ENCODE data around the gene NLRP3.

The NLRP3 gene

DNA sequence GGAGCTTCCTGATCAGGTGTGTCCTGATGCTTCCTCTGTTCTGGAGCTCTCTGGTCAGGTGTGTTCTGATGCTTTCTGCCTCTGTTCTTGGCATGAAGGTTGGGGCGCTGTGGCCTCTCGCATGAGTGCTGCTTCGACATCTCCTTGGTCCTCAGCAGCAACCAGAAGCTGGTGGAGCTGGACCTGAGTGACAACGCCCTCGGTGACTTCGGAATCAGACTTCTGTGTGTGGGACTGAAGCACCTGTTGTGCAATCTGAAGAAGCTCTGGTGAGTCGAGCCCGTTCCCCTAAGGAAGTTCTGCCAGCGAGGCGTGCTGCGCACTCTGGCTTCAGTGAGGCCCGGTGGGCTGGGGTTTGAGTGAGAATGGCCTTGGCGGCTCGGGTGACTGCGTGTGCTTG lies 18.0 kb downstream of the NLRP3 start:
- in situ Hi-C loops (cut with MboI; ENCODE audit: low pct_unique_long_range_greater_than_20kb, low sequenced_read_pairs), result no loop called here
- no peak for DNase-seq

DNA sequence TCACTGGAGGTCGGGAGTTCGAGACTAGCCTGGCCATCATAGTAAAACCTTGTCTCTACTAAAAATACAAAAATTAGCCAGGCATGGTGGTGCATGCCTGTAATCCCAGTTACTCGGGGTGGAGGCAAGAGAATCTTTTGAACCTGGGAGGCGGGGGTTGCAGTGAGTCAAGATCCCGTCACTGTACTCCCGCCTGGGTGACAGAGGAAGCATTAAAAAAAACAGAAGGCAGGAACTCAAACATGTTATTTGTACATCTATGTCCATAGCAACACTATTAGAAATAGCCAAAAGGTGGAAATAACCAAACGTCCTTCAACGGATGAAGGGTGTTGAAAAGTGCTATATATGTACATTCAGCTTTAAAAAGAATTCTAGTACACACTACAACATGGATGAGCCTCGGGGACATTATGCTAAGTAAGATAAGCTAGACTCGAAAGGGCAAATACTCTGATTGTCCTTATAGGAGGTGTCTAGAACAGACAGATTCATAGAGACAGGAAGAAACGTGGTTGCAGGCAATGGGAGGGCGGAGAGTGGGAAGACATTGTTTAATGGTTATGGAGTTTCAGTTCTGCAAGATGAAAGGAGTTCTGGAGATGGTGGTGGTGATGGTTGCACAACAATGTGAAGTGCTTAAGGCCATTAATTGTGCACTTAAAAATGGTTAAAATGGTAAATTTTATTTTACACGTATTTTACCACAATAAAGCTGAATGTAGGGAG lies 19.2 kb downstream of the NLRP3 start:
- in situ Hi-C loops (cut with MboI; ENCODE audit: low pct_unique_long_range_greater_than_20kb, low sequenced_read_pairs), result no loop called here
- DNase-seq, result no peak

DNA sequence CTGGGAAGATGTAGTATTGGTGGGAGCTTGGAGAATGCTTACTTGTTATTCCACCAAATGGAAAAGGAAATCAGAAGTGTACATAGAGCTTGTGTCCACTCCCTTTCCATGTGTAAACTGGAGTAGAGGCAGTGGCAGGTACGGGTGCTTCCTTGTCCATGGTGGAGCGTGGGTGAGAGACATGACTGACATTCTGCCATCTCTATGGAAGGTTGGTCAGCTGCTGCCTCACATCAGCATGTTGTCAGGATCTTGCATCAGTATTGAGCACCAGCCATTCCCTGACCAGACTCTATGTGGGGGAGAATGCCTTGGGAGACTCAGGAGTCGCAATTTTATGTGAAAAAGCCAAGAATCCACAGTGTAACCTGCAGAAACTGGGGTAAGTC lies 19.8 kb downstream of the NLRP3 start:
- no peak for DNase-seq
- in situ Hi-C loops (cut with MboI; ENCODE audit: low pct_unique_long_range_greater_than_20kb, low sequenced_read_pairs), result no loop called here

DNA sequence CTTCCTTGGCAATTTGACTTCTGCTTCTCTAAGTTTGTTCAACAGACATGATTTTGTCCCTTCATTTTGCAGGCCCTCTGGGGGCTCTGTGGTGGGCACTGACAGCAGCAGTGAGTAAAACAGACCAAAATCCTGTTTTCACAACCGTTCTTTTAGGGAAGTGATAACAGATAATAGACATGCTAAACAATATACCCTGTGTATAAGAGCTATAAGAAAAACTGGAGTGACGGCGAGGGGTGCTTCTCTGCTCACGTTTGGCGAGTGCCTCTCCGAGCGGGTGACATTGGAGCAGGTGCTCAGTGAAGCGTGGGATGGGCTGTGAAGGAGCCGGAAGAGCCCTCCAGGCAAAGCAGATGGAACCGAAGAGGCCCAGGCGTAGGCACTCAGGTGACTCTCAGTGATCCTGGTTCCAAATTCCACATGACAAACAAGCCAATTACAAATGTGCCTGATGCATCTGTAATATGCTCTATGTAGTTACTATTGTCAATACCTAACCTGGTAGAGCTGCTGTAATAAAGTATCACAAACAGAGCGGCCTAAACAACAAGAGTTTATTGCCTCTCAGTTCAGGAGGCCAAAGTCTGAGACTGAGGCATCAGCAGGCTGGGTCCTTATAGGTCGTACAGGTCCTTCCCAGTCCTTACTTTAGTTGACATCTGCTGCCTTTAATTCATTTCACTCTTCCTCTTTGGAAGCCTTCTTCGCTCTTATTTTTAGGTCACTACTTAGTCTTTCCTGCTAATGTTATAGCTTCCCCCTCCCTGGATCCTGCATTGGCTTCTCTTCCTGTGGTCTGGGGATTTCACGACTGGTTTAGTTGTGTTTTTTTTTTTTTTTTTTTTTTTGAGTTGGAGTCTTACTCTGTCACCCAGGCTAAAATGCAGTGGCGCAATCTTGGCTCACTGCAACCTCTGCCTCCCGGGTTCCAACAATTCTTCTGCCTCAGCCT lies 21.9 kb downstream of the NLRP3 start:
- in situ Hi-C loops (cut with MboI; ENCODE audit: low pct_unique_long_range_greater_than_20kb, low sequenced_read_pairs), result no loop called here
- DNase-seq, result peak; percentile 32

DNA sequence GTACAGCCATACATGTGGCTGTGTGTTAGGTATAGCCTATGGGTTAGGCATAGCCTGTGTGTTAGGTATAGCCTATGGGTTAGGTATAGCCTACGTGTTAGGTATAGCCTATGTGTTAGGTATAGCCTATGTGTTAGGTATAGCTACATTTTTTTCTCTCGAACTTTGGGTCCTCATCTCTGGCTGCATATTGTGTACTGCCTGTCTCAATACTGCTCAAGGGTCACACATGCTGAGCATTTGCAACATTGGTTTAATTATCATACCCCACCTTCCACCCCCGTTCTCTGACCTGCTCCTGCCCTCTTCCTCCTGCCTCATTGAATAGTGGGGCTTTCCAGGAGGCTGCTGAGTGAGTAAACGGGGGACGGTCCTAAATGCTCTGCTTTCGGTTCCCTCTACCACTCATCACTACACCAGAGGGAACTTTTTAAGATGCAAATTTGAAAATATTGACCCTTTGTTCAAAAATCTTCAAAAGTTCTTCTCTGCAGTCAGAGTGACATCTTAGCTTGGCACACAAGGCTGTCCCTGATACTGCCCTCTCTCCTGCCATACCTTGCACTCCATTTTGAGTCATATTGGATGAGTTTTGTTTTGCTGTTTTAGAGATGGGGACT lies 24.1 kb downstream of the NLRP3 start:
- DNase-seq, result no peak
- in situ Hi-C loops (cut with MboI; ENCODE audit: low pct_unique_long_range_greater_than_20kb, low sequenced_read_pairs), result no loop called here

DNA sequence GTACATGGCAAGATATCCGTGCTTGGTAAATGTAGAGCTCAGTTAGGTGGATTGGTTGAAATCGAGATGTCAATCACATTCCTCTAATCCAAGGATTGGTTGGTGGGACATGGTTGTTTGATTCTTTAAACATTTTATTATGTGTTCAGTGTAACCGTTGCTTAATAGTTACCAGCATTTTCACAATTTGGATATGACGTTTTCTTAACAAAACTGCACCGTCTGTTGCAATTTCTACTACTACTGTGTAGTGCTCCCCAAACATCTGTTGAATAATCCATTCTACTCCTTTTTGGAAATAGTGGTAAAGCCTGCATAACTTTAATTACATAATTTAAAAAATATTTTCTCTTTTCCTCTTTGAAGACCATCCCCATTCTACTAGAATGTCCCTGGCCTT lies 25.6 kb downstream of the NLRP3 start:
- no peak for DNase-seq
- in situ Hi-C loops (cut with MboI; ENCODE audit: low pct_unique_long_range_greater_than_20kb, low sequenced_read_pairs), result no loop called here

DNA sequence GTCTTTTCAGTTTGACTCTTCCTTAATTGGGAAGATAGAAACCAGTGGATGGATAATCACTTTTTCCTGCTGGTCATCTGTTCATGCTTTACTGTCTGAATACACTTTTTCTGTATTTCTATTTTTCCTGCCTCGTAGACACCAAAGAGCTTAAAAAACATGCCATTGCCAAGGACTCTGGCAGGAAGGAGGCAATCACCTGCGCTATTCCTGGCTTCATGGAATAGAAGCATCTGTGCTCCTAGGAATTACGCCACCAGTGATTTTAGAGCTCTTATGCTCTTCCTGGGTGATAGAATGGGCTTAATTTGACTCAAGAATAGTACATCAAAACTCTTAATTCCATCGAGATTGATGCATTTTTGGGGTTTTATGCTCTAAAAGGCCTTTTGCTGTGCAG lies 26.2 kb downstream of the NLRP3 start:
- no peak for DNase-seq
- in situ Hi-C loops (cut with MboI; ENCODE audit: low pct_unique_long_range_greater_than_20kb, low sequenced_read_pairs), result no loop called here

DNA sequence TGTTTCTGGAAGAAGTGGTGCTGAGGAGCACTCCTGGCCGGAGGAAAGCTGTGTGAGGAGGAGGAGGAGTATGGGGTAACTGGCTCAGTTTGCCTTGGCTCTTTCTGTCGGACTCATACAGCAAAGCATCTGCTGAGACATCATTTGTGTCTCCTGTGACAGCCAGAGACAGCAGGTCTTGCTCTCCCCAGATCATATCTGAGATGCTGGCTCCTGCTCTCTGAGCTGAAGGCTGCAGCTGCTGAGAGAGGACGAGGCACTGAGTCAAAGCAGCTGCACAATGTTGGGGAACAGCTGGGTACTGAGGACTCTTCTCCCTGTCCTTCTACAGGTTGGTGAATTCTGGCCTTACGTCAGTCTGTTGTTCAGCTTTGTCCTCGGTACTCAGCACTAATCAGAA lies 27.7 kb downstream of the NLRP3 start:
- in situ Hi-C loops (cut with MboI; ENCODE audit: low pct_unique_long_range_greater_than_20kb, low sequenced_read_pairs), result no loop called here
- DNase-seq, result no peak

DNA sequence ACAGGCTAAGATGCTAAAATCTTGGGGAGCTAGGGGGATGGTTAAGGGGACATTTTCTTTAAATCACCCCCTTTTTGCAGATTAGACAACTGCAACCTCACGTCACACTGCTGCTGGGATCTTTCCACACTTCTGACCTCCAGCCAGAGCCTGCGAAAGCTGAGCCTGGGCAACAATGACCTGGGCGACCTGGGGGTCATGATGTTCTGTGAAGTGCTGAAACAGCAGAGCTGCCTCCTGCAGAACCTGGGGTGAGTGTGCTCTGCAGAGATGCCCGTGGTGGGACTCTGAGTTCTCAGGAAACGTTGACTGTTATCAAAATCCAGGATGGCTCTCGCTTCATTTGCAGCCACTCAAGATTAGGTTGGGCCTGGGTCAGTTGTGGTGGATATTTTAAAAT lies 28.6 kb downstream of the NLRP3 start:
- no peak for DNase-seq
- in situ Hi-C loops (cut with MboI; ENCODE audit: low pct_unique_long_range_greater_than_20kb, low sequenced_read_pairs), result no loop called here

DNA sequence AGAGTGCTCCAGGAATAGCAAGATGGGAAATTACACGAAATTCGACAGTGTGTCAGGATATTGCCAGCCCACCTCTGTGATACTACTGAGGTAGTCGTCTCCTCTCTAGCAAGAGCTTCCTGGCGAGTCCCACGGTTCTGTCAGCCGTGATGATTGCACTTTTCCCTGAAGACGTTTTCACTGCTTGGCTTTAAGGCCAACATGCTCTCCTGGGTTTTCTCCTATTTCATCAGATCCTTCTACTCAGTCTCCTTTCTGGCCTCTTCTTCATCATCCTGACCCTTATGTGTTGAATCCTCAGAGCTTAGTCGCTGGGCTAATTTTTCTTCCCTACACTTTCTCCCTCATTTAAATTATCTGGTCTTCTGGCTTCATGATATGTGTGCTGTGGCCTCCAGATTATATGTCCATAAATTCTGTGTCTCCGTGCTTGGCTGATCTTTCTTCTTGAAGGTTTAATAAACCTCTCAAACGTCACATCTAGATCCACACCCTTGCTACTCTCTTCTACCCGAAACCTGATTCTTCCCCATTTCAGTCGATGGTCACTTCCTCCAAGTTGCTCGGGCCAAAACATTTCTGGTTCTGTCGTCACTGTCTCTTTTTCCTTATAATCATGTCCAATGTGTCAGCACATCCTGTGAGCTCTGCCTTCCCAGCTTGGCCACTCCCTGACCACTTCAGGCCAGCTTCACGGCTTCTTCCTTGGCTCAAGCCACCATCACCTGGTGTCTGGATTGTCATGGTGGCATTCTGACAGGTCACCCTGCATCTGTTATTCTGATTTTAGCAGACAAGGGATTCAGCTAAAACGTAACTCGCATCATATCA lies 29.8 kb downstream of the NLRP3 start:
- in situ Hi-C loops (cut with MboI; ENCODE audit: low pct_unique_long_range_greater_than_20kb, low sequenced_read_pairs), result no loop called here
- no peak for DNase-seq

DNA sequence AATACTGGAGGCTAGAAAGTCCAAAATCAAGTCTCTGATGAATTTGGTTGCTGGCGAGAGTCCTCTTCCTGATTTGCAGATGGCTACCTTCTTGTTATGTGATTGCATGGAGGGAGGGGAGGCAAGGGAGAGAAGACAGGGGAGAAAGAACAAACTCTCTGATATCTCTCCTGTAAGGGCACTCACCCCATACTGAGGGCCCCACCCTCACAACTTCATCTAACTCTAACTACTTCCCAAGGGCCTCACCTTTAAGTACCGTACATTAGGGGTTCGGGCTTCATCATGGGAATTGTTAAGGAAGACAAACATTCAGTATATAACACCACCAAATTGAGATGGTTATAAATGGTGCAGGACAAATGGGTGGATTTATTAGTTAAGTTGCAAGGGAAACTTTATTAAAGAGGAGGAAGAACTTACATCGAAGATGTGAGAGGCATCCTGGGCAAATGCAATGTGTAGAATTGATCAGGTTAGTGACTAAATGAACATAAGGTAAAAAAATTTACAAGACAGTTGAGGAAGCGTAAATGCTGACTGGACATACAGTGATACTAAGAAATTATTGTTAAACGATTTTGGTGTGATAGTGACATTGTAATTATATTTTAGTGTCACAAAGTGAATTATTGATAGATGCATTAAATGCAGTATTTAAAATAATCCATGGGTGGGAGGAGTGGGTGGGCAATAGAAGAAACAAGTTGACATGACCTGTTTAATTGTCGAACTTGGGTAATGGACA lies 31.4 kb downstream of the NLRP3 start:
- DNase-seq, result no peak
- in situ Hi-C loops (cut with MboI; ENCODE audit: low pct_unique_long_range_greater_than_20kb, low sequenced_read_pairs), result no loop called here

DNA sequence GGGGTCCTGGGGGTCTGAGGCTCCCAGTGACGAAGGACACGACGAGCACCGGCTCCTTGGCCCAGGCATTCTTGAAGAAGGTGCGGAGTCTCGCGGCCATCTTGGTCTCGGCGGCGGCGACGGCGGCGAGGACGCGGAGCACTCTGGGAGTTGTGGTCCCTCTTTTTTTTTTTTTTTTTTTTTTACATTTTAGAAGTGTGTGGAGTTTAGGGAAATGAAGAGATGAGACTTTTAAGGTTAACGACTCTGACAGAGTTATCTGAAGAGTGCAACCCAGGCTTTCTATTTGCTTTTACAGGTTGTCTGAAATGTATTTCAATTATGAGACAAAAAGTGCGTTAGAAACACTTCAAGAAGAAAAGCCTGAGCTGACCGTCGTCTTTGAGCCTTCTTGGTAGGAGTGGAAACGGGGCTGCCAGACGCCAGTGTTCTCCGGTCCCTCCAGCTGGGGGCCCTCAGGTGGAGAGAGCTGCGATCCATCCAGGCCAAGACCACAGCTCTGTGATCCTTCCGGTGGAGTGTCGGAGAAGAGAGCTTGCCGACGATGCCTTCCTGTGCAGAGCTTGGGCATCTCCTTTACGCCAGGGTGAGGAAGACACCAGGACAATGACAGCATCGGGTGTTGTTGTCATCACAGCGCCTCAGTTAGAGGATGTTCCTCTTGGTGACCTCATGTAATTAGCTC lies 32.3 kb downstream of the NLRP3 start:
- no peak for DNase-seq
- in situ Hi-C loops (cut with MboI; ENCODE audit: low pct_unique_long_range_greater_than_20kb, low sequenced_read_pairs), result no loop called here

DNA sequence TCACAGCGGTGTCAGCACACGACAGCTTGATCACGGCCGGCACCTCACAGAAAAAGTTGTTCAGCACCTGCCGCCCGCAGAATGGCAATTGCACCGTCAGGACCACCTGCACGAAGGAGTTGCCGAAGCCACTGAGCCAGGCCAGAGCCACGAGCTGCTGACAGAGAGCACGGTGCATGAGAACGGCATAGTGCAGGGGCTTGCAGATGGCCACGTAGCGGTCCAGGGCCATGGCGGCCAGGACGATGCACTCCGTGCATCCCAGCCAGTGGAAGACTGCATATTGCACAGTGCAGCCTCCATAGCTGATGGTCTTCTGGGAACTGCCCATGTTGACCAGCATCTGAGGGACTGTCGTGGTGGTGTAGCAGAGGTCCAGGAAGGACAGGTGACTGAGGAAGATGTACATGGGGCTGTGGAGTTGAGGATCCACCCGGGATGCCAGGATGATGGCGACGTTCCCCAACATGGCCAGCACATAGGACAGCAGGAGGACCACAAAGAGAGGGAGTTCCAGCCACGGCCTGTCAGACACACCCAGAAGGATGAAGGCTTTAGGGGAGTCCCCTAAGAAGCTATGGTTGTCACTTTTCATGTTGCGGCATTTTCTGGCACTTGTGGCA lies 35.5 kb downstream of the NLRP3 start:
- DNase-seq, result no peak
- in situ Hi-C loops (cut with MboI; ENCODE audit: low pct_unique_long_range_greater_than_20kb, low sequenced_read_pairs), result no loop called here

DNA sequence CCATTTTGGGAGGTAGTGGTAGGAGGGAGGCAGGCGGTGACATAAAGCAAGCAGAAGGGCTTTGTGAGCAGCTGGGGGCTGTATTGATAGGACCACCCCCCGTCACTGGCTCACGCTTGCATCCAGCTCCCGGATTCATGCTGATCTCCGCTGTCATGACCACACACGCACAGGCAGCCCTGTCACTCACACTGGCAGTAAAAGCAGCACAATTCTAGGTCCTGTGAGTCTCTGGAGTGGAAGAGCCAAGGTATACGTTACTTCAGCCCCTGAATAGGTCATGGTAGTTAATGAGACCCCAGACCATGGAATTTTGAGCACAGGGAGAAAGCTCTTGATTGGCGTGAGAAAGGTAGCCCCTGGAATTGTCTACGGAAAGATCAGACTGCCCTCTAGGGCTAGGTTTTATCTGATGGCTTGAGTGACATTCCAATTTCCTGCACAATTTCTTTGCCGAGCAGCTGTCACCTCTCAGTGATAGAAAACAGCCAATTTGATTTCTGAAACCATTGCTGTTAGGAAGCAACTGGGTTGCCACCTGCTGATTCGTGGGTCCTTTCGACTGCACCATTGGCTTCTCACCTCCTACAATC lies 36.6 kb downstream of the NLRP3 start:
- in situ Hi-C loops (cut with MboI; ENCODE audit: low pct_unique_long_range_greater_than_20kb, low sequenced_read_pairs), result no loop called here
- DNase-seq, result no peak

DNA sequence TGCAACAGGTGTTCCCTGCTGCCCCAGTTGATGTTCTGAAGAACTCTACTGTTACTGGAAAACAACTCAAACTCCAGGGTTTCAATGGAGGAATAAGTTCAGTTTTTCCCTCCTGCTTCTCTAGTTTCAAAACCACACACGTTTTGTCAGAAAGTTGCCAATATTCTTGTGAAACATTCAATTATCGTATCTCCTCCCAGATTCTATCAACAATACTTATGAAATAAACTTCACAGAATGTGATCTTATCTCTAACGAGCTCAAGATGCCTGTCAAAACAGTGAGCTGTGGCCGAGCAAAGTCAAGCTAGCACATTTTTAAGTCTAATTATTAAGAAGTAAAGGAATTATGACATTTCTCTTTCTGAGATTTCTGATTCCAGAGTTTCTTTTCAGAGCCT lies 37.3 kb downstream of the NLRP3 start:
- in situ Hi-C loops (cut with MboI; ENCODE audit: low pct_unique_long_range_greater_than_20kb, low sequenced_read_pairs), result no loop called here
- DNase-seq, result no peak

DNA sequence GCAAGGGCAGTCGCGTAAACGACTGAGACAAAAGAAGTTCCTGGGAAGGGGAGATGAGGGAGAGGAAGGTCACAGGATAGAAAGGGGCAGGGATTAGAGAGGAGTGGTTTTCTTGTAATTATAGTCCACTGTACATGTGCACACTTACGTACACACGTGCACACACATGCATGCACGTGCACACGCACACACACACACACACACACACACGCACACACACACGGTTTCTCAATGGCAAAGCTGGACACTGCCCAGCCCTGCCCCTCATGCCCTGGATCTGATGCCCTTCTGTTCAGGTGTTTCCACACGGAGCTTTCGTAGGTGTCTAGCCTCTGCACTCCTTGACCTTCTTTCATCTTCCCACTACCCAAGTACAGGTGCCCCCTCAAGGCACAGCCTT lies 38.0 kb downstream of the NLRP3 start:
- no peak for DNase-seq
- in situ Hi-C loops (cut with MboI; ENCODE audit: low pct_unique_long_range_greater_than_20kb, low sequenced_read_pairs), result no loop called here

DNA sequence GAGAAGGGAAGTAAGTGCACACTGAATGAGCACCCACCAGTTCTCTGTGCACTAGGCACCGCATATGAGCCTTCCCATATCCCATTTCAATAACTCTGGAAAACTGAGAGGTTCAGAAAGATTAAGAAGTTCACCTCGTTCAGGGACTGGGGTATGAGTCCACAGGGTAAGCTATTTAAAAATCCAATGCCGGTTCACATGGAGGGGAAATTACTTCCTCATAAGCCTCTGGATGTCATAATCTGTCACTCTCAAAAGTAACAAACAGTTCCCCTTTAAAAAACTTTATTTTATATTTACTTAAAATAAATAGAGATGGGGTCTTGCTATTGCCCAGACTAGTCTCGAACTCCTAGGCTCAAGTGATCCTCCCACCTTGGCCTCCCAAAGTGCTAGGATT lies 40.0 kb downstream of the NLRP3 start:
- DNase-seq, result peak; percentile 30
- in situ Hi-C loops (cut with MboI; ENCODE audit: low pct_unique_long_range_greater_than_20kb, low sequenced_read_pairs), result no loop called here
